Stimulated activated CD4-positive, alpha-beta T cell treated with anti-CD3 and anti-CD28 coated beads, Interleukin-2, amount 100 ng/mL, for 24 hours (primary cell): ENCODE data around the gene MRPS23.
"Not testable (repeated sequence)": the region's sequence is repeated elsewhere in the genome, so short reads cannot be mapped to it uniquely, and the experiment has no call there.

Experiments
- DNase-seq, 2 donors: peaks; one replicate each; pipeline ENCODE4 v3.0.0-alpha.2; 2020

MRPS23 gene

GRCh38 chr17:57861790-57862693 lies 12.2 kb upstream of the MRPS23 start:
- DNase-seq: no peak

GRCh38 chr17:57861000-57861789 lies 11.4 kb upstream of the MRPS23 start:
- peak in 1 of 2 donors; percentile 45 for DNase-seq

- DNase-seq: no peak
These were observed 10.7 kb upstream of the MRPS23 start for GRCh38 chr17:57860414-57860999.

DNA sequence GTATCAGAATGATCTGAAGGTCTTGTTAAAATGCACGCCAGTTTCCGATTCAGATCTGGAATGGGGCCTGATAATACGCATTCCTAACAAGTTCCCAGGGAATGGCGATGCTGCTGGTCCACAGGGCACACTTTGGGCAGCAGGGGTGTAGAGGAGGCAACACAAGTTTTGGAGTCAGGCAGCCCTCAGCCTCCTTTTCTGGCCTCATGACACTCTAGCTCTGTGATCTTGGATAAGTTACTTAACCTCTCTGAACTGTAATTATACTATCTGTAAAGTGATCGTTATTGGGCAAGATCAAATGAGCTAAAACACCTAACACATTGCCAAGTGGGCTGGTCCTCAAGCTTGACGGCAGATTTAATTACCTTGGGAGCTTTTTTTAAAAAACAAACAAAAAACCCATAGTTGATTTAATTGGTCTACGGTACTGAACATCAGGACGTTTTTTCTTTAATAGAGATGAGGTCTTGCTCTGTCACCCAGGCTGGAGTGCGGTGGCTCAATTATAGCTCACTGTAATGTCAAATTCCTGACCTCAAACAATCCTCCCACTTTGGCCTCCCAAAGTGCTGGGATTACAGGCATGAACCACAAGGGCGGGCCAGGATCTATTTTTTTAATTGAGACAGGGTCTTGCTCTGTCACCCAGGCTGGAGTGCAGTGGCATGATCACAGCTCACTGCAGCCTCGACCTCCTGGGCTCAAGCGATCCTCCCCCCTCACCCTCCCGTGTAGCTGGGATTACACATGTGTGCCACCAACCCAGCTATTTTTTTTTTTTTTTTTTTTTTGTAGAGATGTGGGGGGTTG lies 10.0 kb upstream of the MRPS23 start:
- DNase-seq: no peak

DNA sequence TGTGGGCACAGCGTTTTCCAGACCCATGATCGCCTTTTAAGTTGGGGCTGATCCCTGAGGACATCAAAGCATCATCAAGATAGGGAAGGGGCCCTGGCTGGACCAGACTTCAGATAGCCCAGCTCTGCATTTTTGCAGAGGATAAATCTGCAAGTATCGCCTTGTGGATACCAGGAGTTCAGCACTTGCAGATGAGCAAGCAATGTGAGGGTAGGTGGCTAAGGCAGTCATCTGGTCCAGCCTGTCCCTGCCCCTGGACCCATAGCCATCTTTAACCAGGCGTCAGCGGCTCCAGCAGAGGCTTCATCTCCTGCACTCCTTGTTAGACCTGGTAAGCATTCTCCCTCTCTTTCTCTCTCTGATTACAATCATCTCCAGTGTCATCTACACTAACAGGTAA lies 9.0 kb upstream of the MRPS23 start:
- no peak for DNase-seq

DNA sequence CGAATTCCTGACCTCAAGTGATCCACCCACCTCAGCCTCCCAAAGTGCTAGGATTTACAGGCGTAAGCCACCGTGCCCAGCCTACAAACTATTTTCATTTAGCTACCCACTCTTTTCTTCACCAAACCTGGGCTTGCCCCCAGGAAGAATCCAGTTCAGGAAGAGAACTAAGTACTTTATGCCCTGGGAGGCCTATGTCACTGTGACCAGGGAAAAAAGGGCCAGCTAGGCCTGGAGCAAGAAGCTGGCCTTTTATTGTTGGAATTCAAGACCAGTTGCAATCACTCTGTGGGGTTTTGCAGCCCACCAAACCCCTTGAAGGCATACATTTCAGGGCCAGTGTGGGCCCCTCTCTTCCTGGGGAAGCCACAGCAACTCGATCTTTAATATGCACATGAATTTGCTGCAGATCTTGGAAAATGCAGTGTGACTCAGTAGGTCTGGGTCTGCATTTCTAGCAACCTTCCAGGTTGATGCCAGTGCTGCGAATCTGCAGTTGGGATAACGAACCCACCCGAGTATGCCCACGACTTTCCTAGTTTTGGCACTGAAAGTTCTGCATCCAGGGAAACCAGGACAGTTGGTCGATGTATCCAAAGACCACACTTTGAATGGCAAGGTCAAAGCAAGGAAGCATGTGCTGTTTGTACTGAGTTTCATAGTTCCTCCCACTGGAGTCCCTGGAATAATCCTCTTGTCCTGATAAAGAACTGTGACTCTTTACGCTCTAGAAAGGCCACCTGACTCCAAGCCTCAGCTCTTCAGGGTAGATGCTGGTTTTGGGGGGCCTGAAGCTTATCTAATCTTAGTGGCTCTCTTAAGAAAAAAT lies 7.2 kb upstream of the MRPS23 start:
- no peak for DNase-seq

DNA sequence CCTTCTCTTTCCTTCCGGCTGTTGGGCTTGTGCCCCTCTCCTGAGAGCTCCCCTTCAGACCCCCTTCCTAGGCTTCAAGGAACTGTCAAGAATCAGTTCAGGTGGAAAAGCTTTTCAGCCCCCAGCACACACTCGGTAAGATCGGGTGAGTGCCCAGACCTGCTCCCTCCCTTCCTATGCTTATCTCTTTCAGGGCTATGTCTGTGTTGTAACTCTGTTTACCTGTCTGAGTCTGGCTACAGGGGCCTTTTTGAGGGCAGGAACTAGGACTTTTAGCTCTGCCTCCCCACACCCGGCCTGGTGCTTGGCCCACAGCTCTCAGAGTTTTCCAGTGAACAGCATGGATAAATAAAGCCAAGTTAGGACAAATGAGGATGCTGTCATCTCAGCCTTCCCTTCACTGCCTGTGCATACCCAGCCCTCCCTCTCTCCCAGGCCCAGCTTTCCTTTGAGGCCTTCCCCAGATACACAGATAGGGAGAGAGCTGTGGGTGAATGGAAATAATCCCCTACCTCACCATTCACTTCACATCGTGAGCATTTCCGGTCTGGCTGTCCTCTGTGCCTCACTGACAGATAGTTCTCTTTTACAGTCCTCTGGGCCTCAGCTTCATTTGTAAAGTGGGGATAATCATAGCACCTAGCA lies 5.7 kb upstream of the MRPS23 start:
- DNase-seq: no peak

GRCh38 chr17:57853695-57854094 lies 3.9 kb upstream of the MRPS23 start:
- no peak for DNase-seq

DNA sequence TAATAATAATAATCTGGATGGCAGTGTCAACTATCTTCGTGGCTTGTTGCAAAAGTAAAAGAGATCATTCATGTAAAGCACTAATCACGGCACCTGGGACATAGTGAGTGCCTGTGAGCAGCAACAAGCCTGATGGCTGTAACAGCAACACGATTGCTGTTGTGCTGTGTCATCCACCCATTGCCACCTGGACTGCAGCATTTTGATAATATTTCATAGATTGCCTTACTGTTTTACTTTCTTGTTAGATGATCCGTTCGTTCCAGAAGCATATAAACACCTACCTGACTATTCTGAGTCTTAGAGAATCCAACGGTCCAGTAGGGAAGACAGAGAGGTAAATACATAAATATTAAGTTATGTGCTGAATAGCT lies 3.1 kb upstream of the MRPS23 start:
- DNase-seq: no peak

DNA sequence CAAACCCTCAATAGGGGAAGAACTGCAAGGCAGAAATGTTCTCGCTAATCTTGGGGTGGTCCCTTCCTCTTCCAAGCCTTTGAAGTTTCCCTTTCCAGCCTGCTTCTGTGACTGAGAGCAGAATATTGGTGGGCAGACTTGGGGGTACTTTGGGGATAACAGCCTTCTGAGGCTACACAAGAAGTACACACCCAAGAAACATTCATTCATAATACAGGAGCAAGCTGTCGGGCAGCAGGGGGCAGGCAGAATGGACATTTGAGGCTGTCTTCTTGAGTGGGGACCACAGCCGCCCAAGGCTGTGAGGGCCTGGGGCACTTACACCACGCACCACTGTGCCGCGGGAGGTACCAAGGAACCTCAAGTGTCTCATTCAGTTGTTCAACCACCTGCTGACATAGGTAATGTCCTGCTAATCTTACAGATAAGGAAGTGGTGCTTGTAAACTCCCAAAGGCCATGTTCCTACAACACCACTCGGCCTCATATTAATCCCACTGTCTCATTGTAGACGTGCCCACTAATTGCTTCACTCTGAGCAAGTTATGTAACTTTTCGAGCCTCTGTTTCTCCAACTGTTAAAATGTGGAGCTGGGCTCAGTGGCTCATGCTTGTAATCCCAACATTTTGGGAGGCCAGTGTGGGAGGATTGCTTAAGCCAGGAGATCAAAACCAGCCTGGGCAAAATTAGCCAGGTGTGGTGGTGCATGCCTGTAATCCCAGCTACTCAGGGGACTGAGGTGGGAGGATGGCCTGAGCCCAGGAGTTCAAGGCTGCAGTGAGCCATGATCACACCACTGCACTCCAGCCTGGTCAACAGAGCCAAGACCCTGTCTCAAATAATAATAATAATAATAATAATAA lies 2.5 kb upstream of the MRPS23 start:
- no peak for DNase-seq

- no peak for DNase-seq
These were observed 526 bp downstream of the MRPS23 start for GRCh38 chr17:57849163-57849873.

- not testable (repeated sequence) for DNase-seq
These were observed 3.5 kb downstream of the MRPS23 start for GRCh38 chr17:57846056-57846945.

DNA sequence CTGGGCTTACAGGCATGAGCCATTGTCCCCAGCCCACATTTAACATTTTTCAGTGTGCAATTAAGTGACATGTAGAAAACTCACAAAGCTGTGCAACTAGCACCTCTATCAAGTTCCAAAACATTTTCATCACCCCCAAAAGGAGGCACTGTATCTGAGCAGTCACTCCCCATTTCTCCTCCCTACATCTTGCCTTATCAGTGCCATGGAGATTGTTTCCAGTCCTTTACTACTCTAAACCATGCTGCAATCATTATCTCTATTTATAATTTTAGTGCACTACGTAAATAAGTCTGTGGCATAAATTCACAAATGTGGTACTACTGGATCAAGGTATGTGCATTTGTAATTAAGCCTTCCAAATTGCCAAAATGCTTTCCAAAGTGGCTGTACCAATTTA lies 7.6 kb downstream of the MRPS23 start:
- DNase-seq: no peak

DNA sequence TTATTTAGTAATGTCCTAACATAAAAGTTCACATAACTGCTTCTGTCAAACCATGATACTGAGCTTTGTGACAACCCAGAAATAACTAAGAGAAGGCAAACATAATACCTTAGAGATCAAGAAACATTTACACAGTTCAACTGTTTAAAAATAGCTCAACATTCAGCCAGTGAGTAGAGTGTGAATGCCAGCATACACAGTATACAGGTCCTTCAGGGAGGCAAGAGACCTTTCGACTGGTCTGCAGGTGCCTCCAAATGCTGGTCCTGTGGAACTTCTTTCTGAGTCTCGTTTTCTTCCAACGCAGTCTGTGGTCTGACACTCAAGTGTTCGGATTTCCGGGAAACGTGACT lies 10.3 kb downstream of the MRPS23 start:
- DNase-seq: no peak

DNA sequence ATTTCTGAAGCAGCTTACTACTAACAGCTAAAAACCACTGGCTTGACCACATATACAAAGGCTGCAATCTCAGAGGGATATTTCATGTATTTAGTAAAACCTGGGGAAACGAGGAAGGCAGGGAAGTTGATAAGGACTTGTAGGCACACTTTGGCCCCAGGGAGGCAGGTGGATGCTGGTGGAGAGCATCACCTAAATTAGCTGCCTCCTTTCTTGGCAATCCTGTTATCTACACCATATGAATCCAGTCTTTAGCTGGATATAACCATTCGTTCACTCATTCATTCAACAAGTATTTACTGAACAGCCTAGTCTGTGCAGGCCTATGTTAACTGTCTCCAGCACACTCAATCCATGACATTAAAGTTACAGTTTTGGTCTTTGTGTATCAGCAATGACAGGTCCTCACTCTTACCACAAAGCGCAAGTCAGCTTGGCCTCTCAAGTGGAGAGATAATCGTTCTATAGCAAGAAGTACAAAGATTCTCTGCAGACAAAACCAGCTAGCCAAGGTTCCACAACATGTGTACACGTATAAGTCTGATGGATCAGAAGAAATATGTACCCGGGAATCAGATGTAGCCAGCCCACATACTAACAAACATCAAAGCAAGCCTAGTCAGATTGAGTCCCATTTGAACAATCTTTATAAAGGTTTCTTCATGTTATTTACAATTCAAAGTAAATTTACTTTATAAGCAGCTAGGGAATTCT lies 10.8 kb downstream of the MRPS23 start:
- no peak for DNase-seq

DNA sequence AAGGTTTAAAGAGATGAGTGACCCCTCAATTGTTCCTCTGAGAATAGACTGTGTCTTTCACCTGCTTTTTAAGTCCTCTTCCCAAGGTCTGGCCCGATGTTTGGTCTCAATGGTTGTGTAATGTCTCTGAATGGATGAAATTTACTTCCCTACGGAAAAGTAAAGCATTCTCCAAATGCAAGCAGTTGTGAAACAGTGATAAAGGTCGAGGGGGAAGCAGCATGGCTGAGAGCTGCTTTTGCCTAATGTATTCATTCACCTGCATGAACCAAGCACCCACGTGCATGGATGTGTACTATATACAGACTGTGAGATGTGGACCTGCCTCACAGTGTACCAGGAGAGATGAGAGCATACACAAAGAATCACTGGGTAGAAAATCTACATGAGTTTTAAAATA lies 11.4 kb downstream of the MRPS23 start:
- DNase-seq: no peak

- DNase-seq: no peak
These were observed 14.4 kb downstream of the MRPS23 start for GRCh38 chr17:57835333-57835900.
